Right lung (tissue), 5 donors: ENCODE results near the gene KCNMB2. TPM values are rescaled to one million over a fixed set of nuclear protein-coding genes. Genes with fewer than 3 reads are reported as not detected.
A peak's percentile ranks its signal among the peaks of the same experiment; 100 is the strongest.

Experiments
- DNase-seq, 2 donors: peaks; one replicate each; pipeline ENCODE4 v3.0.0-alpha.2; 2013
- polyA plus RNA-seq, 5 donors: library from polyadenylated mRNA; unstranded; fragments of 120-200 nt; gene quantifications; one replicate each; pipeline versions ENCODE4 v1.2.1 to v1.2.3, GENCODE V29; 2013; ENCODE audit warnings: inconsistent platforms in 1 of 5, low replicate concordance in 1 of 5; ENCODE audit not compliant: insufficient read length in 5 of 5, insufficient read depth in 1 of 5

The KCNMB2 gene
- polyA plus RNA-seq, 5 donors: 8.9 to 19.1 (median 14.6) TPM

DNA sequence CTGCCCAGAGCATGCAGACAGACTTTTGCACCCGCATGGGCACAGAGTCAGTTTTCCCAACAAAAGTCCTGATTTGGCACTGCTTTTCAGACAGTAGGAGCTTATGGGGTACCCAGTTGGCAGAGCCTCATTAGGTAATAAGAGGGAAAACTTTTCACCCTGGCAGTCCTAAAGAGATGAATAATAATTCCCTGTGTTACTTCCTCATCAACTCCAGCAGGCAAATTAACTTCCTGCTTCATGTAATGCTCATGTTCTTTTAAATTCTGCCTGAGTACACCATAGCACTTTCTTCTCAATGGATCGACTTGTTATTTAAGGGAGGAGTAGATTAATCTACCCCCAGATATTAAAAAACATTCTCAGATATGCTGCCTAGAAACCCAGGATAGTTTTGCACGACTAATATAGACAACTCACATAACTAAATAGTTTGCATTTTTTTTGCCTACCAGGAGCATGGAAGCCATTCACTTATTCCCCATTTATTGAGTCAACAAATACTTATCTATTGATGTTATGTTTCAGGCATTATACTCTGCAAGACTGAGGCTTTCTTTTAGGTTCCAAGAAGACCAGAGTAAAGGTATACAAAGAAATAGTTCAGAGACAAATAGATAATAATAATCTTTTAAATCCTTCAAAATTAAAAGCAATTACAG is 214.5 kb downstream of the KCNMB2 start:
- DNase-seq: no peak

DNA sequence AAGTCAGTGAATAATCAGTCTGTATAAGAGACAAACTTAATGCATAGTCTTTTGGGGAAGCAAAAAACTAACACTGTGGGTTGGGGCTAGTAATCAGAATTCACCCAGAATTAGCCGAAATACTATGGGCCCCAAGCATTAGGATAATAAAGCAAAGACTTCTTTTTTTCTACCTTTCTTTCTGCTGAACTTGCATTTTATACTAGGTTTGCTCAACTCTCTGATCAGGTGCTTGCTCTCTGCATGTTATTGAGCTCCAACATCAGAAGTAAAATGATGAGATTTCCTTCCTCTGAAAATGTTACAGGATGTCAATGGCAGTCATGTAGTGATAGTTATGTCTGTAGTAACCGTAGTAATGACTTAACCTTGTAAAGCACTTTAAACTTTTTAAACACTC is 216.6 kb downstream of the KCNMB2 start:
- DNase-seq: no peak

DNA sequence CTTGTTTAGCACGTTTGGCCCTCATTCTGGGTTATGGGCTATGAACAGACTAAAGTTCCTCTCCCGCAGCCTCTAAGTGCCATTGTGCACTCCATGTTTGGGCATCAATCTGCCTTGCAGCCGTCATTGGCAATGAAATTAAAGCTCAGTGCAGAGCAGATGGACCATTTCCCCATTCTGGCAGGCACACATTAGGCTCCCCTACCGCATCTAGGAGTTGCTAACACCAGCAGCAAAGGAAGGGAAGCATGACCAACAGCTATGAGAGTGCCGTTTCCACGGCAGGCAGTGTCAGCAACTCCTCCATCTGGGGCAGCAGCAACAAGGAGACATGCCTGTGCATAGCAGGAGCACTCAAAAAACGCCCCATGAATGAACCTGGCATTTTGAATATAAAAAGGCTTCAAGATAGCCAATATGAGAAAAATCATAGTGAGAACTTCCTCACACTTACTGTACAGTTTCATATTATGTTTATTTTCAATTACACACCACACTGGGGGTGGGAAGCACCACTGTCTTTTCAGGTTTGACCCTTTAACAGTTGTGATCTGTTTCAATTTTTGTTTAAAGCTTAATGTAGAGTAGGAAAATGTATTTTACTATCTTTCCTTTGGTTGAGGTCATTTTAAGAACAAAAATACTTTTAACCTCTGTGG is 218.7 kb downstream of the KCNMB2 start:
- no peak for DNase-seq

DNA sequence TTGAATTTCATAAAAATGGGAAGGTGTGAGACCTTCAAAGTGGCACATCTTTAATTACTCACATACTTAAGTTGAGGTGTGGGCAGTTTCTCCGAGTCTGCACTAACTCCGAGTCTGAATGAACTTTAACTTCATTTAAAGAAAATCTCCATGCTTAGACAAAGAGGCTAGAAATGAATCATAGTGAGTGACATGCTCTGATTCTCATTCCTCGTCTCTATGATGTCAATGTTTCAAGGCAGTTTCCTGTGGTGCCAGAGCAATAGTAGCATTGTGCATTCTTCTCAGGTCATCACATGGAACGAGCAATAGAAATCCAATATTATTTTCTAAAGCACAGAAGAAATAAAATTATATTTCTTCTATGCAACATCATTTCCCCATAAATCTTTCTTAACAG is 224.8 kb downstream of the KCNMB2 start:
- DNase-seq: no peak

DNA sequence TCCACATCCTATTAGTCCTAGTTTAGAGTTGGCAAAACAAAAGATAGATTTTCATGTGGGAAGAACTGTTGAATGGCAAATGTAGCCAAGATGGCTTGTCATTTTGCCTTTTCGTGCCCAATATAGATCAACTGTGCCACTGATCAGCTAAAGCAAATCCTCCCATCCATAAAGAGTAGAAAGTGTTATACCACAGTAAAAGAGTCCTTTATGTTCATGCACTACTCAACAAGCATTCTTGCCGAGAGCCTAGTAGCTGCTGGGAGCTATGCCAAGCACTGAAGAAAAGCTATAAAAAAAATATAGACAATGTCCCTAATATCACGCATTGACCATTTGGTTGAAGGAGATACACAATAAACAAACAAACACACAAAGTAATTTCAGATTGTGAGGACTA is 225.2 kb downstream of the KCNMB2 start:
- no peak for DNase-seq

DNA sequence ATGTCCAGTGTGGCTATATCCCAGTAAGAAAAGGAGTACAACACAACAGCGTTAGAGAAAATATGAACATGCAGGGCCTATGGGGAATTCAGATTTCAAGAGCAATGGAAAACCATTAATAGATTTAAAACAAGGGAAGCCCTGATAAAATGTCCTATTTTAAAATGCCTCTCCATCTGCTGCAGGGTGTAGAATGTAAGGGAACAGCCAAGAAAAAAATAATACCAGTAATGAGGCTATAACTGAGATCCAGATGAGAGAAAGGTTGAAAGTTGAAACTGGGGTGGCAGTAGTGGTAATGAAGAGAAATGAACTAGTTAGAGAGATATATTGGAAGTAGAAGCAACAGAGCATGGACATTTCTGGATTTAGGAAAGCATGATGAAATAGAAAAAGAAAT is 226.1 kb downstream of the KCNMB2 start:
- DNase-seq: peak; percentile 21 to 24

DNA sequence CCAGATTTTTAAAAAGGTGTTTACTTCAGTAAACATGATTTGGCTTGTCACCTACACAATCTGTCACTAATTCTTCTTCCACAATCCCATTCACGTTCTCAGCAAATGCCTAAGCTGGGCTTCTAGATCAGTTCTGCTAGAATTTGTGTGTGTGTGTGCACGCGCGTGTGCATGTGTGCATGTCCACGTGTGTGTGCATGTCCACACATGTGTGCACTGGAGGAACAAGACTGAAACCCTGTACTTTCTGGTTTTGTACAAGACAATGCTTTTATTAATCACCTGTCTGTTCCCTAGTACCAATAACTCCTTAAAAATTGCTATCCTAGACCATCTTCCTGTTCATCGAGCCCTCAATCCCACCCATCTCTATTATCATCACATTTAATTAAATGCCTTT is 229.2 kb downstream of the KCNMB2 start:
- no peak for DNase-seq

DNA sequence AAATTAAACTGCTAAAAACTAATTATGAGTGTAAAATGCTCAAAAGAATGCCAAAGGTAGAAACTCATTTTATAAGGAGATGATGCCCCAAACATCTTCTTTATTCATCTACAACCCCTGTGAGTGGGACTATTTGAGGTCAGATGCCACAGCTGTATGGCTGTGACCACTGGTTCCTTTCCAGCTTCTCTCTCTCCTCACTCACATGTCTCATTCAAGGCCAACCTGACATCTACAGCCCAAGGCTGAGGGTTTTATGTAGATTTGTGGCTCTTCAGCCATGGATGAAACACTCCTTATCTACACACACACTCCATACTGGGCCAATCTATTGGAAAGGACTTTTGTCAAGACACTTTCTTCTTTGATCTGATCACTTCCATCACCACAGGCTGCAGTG is 231.3 kb downstream of the KCNMB2 start:
- no peak for DNase-seq

DNA sequence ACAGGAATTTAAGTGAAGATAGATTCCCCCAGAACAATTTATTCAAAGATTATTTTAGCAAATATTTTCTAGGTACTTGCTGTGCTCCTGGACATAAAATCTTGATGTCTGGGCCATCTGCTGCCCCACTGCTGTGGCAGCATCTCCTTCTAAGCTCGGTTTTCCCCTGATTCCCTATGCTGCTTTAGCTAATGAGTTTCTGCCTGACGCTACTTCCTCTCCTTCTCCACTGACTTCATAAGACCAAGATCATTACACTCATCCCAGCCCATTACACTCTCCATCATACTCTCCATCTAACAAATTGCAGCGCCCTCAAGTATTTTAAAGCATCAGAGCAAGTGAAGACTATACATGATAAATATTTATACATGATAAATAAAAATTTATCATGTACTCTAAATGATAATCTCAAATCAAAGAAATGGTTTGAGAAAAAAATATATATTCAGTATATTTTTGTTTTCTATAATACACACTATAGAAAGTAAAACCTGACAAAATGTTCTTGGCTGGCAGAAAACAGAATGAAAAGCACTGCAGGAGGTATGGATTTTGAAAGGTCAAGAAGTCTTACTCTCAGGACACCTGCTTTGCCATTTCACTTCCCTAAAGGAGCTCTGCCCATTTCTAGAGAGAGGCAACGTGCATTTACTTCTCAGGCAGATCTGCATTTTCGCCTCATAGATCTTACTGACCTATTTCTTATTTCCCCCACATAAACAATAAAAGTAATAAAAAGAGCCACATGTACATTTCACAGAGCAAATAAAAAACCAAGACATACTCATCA is 232.0 kb downstream of the KCNMB2 start:
- no peak for DNase-seq

DNA sequence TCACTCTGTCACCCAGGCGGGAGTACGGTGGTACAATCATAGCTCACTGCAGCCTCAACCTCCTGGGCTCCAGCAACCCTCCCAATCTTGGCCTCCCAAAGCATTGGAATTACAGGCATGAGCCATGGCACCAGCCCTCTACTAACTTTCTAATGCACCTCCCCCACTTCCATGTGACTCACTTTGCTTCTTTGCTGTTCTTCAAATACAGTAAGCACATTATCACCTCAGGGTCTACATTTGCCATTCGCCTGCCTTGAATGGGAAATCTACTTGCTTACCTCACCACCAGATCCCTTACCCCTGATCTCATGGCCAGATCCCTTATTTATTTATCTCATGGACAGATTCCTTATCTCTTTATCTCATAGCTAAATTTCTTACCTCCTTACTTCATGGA is 235.3 kb downstream of the KCNMB2 start:
- DNase-seq: no peak

DNA sequence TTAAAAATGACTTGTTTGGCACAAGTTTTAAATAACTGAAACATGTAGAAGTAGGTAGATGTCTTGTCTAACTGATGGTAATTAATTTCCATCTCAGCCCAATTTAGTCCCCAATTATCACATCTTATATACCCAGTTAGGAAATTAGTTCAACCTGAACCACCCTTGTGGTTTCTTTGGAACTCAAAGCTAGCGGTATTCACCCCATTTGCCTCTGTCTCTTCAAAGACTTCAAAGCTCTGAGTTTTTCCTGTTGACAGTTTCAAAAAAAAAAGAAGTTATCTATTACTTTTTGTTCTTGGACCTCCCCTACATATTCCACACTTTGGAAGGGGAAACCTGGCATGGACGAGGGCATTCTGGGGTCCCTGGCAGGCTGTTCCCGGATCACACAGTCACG is 236.5 kb downstream of the KCNMB2 start:
- DNase-seq: no peak

DNA sequence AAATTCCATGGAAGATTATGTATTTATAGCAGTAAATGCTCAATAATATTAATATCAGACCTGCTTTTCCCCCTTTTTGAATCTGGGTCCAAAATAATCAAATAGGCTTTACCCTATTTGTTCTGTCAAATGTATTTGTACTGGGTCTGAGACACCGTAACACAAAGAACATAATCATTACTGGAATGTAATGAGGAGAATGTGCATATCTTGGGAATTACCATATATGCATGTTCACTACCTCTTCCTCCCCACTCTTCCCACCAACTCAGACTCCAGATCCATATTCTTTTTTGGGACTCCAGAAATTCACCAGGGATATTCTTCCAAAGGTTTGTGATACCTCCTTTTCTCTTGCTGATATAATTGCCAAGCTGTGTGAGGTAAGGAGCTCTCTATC is 237.1 kb downstream of the KCNMB2 start:
- DNase-seq: no peak

DNA sequence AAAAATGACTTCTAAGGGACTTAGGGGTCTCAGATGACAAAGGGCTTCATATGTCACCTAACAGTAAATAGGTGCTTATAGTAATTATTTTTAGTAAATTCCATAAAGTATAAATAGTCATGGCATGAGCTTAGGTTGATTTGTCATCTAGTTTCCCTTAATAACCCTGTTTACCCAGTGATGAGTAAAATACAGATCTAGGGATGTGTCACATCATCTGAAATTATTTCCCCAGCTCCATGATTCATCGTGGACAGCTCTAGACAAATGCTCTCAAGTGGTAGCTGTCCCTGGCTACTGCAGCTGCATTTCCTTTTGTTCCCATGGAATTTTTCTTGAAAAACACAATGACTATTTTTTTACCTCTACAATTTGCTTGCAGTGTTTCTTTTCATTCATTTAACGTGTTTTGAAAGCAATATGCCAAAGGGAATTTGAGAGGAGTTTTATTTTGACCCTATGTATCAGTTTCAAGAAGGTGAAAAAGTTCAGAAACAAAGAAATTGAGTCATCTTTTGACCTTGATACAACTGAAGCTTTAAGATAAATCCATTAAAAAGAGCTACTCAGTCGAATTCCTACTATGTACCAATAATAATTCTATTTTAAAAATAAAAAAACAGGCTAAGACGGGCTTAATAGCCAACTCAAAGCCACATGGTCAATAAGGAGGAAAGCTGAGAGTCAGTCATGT is 241.6 kb downstream of the KCNMB2 start:
- no peak for DNase-seq

DNA sequence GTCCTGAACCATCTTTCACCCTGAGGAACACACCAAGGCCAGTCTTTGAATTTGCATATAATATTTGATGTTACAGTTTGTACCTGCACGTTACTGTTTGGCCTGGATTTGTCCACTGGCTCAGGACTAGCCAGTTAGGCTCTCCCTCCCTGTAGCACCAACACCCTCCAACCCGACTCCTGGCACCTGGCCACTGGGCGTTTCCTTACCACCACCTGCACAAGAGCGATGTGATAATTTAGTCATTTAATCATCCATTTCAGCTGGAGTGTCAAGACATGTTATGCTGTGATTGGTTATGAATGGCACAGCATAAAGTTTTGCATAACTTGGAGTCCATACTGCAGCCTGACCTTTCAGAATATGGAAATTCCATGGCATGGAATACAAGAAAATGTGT is 242.4 kb downstream of the KCNMB2 start:
- no peak for DNase-seq

DNA sequence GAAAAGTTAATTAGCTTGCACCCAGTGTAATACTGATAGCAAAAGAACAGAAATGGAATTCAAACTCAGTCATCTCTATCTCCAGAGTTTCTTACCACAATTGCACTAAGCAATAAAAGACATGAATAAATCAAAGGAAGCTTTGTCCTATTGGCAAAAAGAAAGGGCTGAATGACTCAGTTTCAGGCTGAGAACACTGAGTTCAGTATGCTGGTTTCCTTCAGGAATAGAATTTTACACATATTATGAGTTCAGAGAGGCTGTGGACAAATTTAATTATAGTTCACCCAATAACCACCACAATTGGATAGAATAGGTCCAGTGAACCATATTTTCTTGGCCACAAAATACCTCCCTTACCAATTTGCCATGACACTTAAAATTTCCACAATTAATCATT is 249.7 kb downstream of the KCNMB2 start:
- no peak for DNase-seq

DNA sequence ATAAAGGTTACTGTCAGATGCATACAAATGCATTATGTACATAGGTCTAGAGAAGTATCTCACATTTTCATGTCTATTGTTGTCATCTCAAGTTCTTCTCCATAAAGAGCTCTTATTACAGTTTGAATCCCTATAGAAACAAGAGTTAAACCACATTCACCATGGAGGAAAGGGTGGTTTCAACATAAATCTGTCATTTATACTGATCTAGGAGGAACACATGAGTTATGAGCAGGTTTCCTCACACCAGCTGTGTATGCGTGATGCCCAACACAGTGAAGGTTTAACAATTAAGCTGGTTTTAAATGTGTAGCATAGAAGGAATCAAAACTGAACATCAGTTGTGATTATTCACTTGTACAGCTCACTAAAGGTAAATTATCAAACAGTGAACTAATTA is 251.7 kb downstream of the KCNMB2 start:
- DNase-seq: no peak

DNA sequence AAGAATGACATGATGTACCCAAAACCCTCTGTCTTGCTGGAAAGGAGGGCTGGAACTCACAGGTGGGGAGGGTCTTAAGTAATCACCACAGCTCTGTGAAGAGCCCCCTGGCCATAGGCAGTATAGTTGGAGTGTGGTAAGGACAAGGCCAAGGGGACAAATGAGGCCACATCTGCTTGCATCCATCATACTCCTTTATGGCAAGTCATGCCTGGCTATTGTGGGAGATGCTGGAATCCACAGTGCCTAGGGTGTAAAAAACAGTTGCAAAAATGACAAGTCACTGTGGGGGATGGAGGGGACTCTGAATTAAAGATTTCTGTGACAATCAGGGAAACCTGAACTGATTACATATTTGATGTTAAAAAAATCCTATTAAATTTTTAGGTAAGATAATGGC is 258.5 kb downstream of the KCNMB2 start:
- DNase-seq: no peak

DNA sequence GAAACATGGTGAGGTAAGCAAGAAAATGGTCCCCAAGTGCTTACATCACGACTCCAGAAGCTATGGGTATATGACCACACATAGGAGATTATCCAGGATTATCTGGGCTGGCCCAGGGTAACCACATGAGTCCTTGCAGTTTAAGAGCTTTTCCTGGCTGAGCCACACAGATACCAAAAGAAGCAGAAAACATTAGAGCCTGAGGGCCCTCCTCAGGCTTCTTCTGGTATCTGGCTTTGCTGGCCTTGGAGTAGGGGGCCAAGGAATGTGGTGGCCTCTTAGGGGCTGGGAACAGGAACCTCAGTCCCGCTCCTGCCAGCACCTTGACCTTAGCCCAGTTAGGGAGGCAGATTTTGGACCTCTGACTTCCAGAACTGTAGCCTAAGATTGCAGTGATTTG is 259.1 kb downstream of the KCNMB2 start:
- no peak for DNase-seq

DNA sequence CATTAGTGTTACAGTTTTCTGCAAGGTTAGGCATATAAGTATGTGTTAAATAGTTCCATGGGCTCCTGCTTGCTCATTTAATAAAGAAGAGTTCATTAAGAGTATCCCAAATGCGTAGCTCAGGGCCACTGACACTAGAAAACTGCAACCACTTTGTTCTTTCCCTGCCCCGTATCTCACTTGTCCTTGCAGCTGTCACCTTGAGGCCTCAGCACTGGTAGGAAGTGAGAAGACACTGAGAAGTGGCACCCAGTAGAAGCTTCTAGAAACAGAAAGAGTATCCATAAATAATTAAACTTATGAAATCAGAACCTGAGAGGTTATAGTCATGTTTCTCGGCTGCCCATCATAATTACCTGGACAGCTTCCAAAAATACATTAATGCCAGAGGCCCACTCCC is 266.0 kb downstream of the KCNMB2 start:
- no peak for DNase-seq

DNA sequence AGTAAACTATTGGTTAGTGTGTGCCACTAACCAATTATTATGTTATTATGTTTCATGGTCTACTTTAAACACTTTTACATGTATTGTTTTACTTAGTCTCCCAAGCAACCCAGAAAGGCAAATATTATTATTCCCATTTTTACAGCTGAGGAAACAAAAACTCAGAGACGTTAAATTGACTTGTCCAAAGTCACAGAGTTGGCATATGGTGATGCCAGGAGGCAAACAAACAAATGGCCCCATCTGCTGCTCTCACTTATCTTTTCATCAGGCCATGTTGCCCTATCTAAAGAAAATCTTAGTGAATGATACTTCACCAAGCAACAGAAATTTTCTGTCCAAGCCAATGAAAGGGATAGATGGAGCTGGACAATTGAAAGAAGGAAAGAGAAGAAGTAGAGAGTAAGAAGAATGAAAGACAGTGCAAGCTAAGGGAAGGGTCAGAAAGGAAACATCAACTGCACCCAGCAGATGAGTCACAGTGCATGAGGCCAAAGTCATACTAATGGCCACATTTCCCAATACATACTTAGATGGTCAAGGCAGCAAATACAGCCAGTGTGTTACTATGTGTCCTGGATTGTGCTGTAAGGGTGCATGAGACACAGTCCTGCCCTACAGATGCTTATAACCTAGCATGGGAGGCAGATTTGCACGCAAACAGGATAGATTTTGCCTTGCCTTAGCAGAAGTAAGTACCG is 266.9 kb downstream of the KCNMB2 start:
- DNase-seq: no peak

DNA sequence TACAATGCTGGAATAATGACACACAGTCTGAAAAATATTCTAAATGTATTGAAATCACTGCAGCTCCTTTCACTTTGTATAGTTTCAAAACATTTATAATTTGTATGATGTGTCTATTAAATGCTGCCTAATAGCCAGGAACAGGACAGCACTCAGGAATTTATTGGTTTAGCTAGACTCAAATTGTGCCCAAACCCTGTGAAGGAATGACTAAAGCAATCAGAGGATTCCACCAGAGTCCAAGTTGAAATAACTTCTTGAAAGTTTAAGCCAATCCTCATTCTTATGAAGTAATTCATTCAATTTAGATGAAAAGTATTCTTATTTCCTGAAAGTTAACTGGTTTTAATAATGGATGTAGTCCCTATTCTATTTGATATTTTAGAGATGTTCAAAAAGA is 268.4 kb downstream of the KCNMB2 start:
- no peak for DNase-seq

DNA sequence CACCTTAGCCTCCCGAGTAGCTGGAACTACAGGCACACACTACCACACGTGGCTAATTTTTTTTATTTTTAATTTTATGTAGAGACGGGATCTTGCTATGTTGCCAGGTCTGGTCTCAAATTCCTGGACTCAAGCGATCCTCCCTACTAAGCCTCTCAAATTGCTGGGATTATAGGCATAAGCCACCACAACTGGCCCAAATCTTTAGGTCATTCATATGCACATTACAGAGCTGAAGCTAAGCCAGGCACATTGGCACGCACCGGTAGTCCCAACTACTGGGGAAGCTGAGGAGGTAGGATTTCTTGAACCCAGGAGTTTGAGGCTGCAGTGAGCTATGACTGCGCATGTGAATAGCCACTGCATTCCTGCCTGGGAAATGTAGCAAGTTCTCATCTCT is 269.5 kb downstream of the KCNMB2 start:
- no peak for DNase-seq
